ENCODE results near the gene DSC1. TPM values are rescaled to one million over a fixed set of nuclear protein-coding genes. Genes with fewer than 3 reads are reported as not detected.

DSC1 gene
- total and polyA plus RNA-seq, 3 experiments from 2014 or later = 0.11 to 2.1 (median 0.18) TPM

GRCh38 chr18:31204166-31204565 is 41.5 kb upstream of the DSC1 start:
- no peaks in the 10 kb centered on the region for H3K27me3 Mint-ChIP-seq
- no peaks in the 10 kb centered on the region for H3K9me3 ChIP-seq (ENCODE audit: low read length)
- peaks cover 4 to 20% (median 7%) of the 10 kb centered on the region in 5 donors for H3K9me3 Mint-ChIP-seq
- no peaks in the 10 kb centered on the region for H3K36me3 Mint-ChIP-seq
- H3K27ac ChIP-seq (ENCODE audit: low read depth, low read length) = no peak overlapping the region
- no peaks in the 10 kb centered on the region for H3K36me3 ChIP-seq (ENCODE audit: insufficient read depth, low read length)
- no peak for DNase-seq
- no peak overlapping the region for H3K4me3 Mint-ChIP-seq
- H3K27me3 ChIP-seq (ENCODE audit: insufficient read depth, low read length, poor library complexity, severe bottlenecking) = no peaks in the 10 kb centered on the region
- no peak overlapping the region for H3K27ac Mint-ChIP-seq
- H3K4me1 Mint-ChIP-seq = no peaks in the 10 kb centered on the region
- H3K4me3 ChIP-seq (ENCODE audit: low read length) = no peak overlapping the region
- ChIA-PET CTCF (no interaction called here), POLR2A (no interaction called here)
- H3K4me1 ChIP-seq (ENCODE audit: insufficient read depth, low read length) = no peaks in the 10 kb centered on the region

- H3K27ac ChIP-seq (ENCODE audit: low read depth, low read length) = no peak overlapping the region
- H3K4me3 Mint-ChIP-seq = no peak overlapping the region
- no peaks in the 10 kb centered on the region for H3K36me3 ChIP-seq (ENCODE audit: insufficient read depth, low read length)
- ChIA-PET POLR2A (no interaction called here), CTCF (no interaction called here)
- DNase-seq = no peak
- no peaks in the 10 kb centered on the region for H3K27me3 ChIP-seq (ENCODE audit: insufficient read depth, low read length, poor library complexity, severe bottlenecking)
- H3K27ac Mint-ChIP-seq = no peak overlapping the region
- no peak overlapping the region for H3K4me3 ChIP-seq (ENCODE audit: low read length)
- H3K4me1 ChIP-seq (ENCODE audit: insufficient read depth, low read length) = no peaks in the 10 kb centered on the region
- no peaks in the 10 kb centered on the region for H3K36me3 Mint-ChIP-seq
- H3K9me3 Mint-ChIP-seq = peaks cover 4 to 17% (median 9%) of the 10 kb centered on the region in 5 donors
- H3K27me3 Mint-ChIP-seq = no peaks in the 10 kb centered on the region
- H3K4me1 Mint-ChIP-seq = no peaks in the 10 kb centered on the region
- no peaks in the 10 kb centered on the region for H3K9me3 ChIP-seq (ENCODE audit: low read length)
Measured at GRCh38 chr18:31203794-31204148, 41.1 kb upstream of the DSC1 start.

GRCh38 chr18:31203096-31203793 is 40.6 kb upstream of the DSC1 start:
- no peak overlapping the region for H3K27ac ChIP-seq (ENCODE audit: low read depth, low read length)
- H3K36me3 ChIP-seq (ENCODE audit: insufficient read depth, low read length) = no peaks in the 10 kb centered on the region
- H3K9me3 Mint-ChIP-seq = peaks cover 4 to 19% (median 11%) of the 10 kb centered on the region in 5 donors
- no peaks in the 10 kb centered on the region for H3K4me1 Mint-ChIP-seq
- H3K4me3 Mint-ChIP-seq = no peak overlapping the region
- H3K27ac Mint-ChIP-seq = no peak overlapping the region
- CTCF ChIA-PET = no interaction called here
- H3K36me3 Mint-ChIP-seq = no peaks in the 10 kb centered on the region
- no peaks in the 10 kb centered on the region for H3K27me3 Mint-ChIP-seq
- POLR2A ChIA-PET = no interaction called here
- H3K27me3 ChIP-seq (ENCODE audit: insufficient read depth, low read length, poor library complexity, severe bottlenecking) = no peaks in the 10 kb centered on the region
- H3K4me1 ChIP-seq (ENCODE audit: insufficient read depth, low read length) = no peaks in the 10 kb centered on the region
- no peak for DNase-seq
- no peak overlapping the region for H3K4me3 ChIP-seq (ENCODE audit: low read length)
- no peaks in the 10 kb centered on the region for H3K9me3 ChIP-seq (ENCODE audit: low read length)

GRCh38 chr18:31199190-31199769 is 36.6 kb upstream of the DSC1 start:
- H3K4me1 Mint-ChIP-seq = no peaks in the 10 kb centered on the region
- POLR2A ChIA-PET = no interaction called here
- H3K4me3 Mint-ChIP-seq = no peak overlapping the region

GRCh38 chr18:31197676-31198075 is 35.0 kb upstream of the DSC1 start:
- H3K36me3 Mint-ChIP-seq = no peaks in the 10 kb centered on the region

More at GRCh38 chr18:31199190-31199769, 36.6 kb upstream of the DSC1 start:
- DNase-seq = no peak
- Histone ChIP-seq H3K27me3 (ENCODE audit: insufficient read depth, low read length, poor library complexity, severe bottlenecking) (no peaks in the 10 kb centered on the region), H3K27ac (ENCODE audit: low read depth, low read length) (no peak overlapping the region), H3K4me3 (ENCODE audit: low read length) (no peak overlapping the region), H3K36me3 (ENCODE audit: insufficient read depth, low read length) (no peaks in the 10 kb centered on the region), H3K9me3 (ENCODE audit: low read length) (no peaks in the 10 kb centered on the region), H3K4me1 (ENCODE audit: insufficient read depth, low read length) (no peaks in the 10 kb centered on the region)
- no peaks in the 10 kb centered on the region for H3K36me3 Mint-ChIP-seq
- no peaks in the 10 kb centered on the region for H3K27me3 Mint-ChIP-seq
- no peak overlapping the region for H3K27ac Mint-ChIP-seq
- CTCF ChIA-PET = no interaction called here
- H3K9me3 Mint-ChIP-seq = peaks cover 3 to 23% (median 7%) of the 10 kb centered on the region in 5 donors

GRCh38 chr18:31195063-31195462 is 32.4 kb upstream of the DSC1 start:
- H3K4me1 Mint-ChIP-seq = no peaks in the 10 kb centered on the region
- CTCF ChIA-PET = no interaction called here
- no peaks in the 10 kb centered on the region for H3K36me3 Mint-ChIP-seq
- no peaks in the 10 kb centered on the region for H3K36me3 ChIP-seq (ENCODE audit: insufficient read depth, low read length)
- H3K9me3 Mint-ChIP-seq = peaks cover 3 to 18% (median 7%) of the 10 kb centered on the region in 5 donors
- POLR2A ChIA-PET = no interaction called here
- H3K27me3 ChIP-seq (ENCODE audit: insufficient read depth, low read length, poor library complexity, severe bottlenecking) = no peaks in the 10 kb centered on the region
- H3K4me1 ChIP-seq (ENCODE audit: insufficient read depth, low read length) = no peaks in the 10 kb centered on the region
- no peak overlapping the region for H3K4me3 Mint-ChIP-seq
- H3K27me3 Mint-ChIP-seq = no peaks in the 10 kb centered on the region
- no peak overlapping the region for H3K27ac ChIP-seq (ENCODE audit: low read depth, low read length)
- no peaks in the 10 kb centered on the region for H3K9me3 ChIP-seq (ENCODE audit: low read length)
- H3K4me3 ChIP-seq (ENCODE audit: low read length) = no peak overlapping the region
- no peak for DNase-seq
- no peak overlapping the region for H3K27ac Mint-ChIP-seq

More at GRCh38 chr18:31197676-31198075, 35.0 kb upstream of the DSC1 start:
- H3K4me1 ChIP-seq (ENCODE audit: insufficient read depth, low read length) = no peaks in the 10 kb centered on the region
- no peak overlapping the region for H3K27ac ChIP-seq (ENCODE audit: low read depth, low read length)
- Mint-ChIP-seq H3K27me3 (no peaks in the 10 kb centered on the region), H3K9me3 (peaks cover 3 to 23% (median 7%) of the 10 kb centered on the region in 5 donors), H3K4me3 (no peak overlapping the region), H3K27ac (no peak overlapping the region), H3K4me1 (no peaks in the 10 kb centered on the region)
- no peak for DNase-seq
- POLR2A ChIA-PET = no interaction called here
- H3K27me3 ChIP-seq (ENCODE audit: insufficient read depth, low read length, poor library complexity, severe bottlenecking) = no peaks in the 10 kb centered on the region
- no peaks in the 10 kb centered on the region for H3K36me3 ChIP-seq (ENCODE audit: insufficient read depth, low read length)
- no peak overlapping the region for H3K4me3 ChIP-seq (ENCODE audit: low read length)
- CTCF ChIA-PET = no interaction called here
- no peaks in the 10 kb centered on the region for H3K9me3 ChIP-seq (ENCODE audit: low read length)

- Mint-ChIP-seq H3K36me3 (no peaks in the 10 kb centered on the region), H3K4me1 (no peaks in the 10 kb centered on the region), H3K27ac (no peak overlapping the region), H3K9me3 (peaks cover 0 to 20% (median 9%) of the 10 kb centered on the region in 5 donors), H3K4me3 (no peak overlapping the region), H3K27me3 (no peaks in the 10 kb centered on the region)
- no peak overlapping the region for H3K27ac ChIP-seq (ENCODE audit: low read depth, low read length)
- ChIA-PET CTCF (no interaction called here), POLR2A (no interaction called here)
- no peaks in the 10 kb centered on the region for H3K36me3 ChIP-seq (ENCODE audit: insufficient read depth, low read length)
- no peaks in the 10 kb centered on the region for H3K9me3 ChIP-seq (ENCODE audit: low read length)
- DNase-seq = no peak
- no peak overlapping the region for H3K4me3 ChIP-seq (ENCODE audit: low read length)
- H3K4me1 ChIP-seq (ENCODE audit: insufficient read depth, low read length) = no peaks in the 10 kb centered on the region
- H3K27me3 ChIP-seq (ENCODE audit: insufficient read depth, low read length, poor library complexity, severe bottlenecking) = no peaks in the 10 kb centered on the region
Measured at GRCh38 chr18:31192086-31192776, 29.6 kb upstream of the DSC1 start.

GRCh38 chr18:31190919-31191318 is 28.3 kb upstream of the DSC1 start:
- CTCF ChIA-PET = no interaction called here
- H3K9me3 ChIP-seq (ENCODE audit: low read length) = no peaks in the 10 kb centered on the region
- H3K4me1 ChIP-seq (ENCODE audit: insufficient read depth, low read length) = no peaks in the 10 kb centered on the region
- H3K27ac Mint-ChIP-seq = no peak overlapping the region
- POLR2A ChIA-PET = no interaction called here
- no peaks in the 10 kb centered on the region for H3K36me3 Mint-ChIP-seq
- H3K36me3 ChIP-seq (ENCODE audit: insufficient read depth, low read length) = no peaks in the 10 kb centered on the region
- DNase-seq = no peak
- H3K27me3 ChIP-seq (ENCODE audit: insufficient read depth, low read length, poor library complexity, severe bottlenecking) = no peaks in the 10 kb centered on the region
- no peak overlapping the region for H3K4me3 ChIP-seq (ENCODE audit: low read length)
- no peak overlapping the region for H3K27ac ChIP-seq (ENCODE audit: low read depth, low read length)
- H3K27me3 Mint-ChIP-seq = no peaks in the 10 kb centered on the region
- H3K4me3 Mint-ChIP-seq = no peak overlapping the region
- H3K9me3 Mint-ChIP-seq = peaks cover 0 to 20% (median 9%) of the 10 kb centered on the region in 5 donors
- no peaks in the 10 kb centered on the region for H3K4me1 Mint-ChIP-seq

All from CD8-positive, alpha-beta memory T cell (primary cell).